ENCODE results near the gene MTCL1.
A peak's percentile ranks its signal among the peaks of the same experiment; 100 is the strongest.

Gene MTCL1

GRCh38 chr18:8808001-8808400 is 102.6 kb downstream of the MTCL1 start:
- no peaks in the 10 kb centered on the region for H3K79me2 ChIP-seq (ENCODE audit: insufficient read depth, low read length)
- TF ChIP-seq CTCF (conservative IDR thresholded peaks at IDR 0.05; ENCODE audit: low read length): no peak
- TF ChIP-seq EZH2phosphoT487 (IDR thresholded peaks at IDR 0.05; ENCODE audit: borderline replicate concordance): no peak
- no peaks in the 10 kb centered on the region for H3K27me3 ChIP-seq (ENCODE audit: insufficient read depth, low read length, poor library complexity, severe bottlenecking)
- H3K4me1 ChIP-seq (ENCODE audit: insufficient read depth, low read length, poor library complexity, severe bottlenecking): peaks cover 18% of the 10 kb centered on the region
- no peaks in the 10 kb centered on the region for H3F3A ChIP-seq (ENCODE audit: low read depth)
- H4K20me1 ChIP-seq (ENCODE audit: insufficient read depth, low read length, poor library complexity, severe bottlenecking): no peaks in the 10 kb centered on the region
- no peak overlapping the region for H3K4me3 ChIP-seq (ENCODE audit: low read length, poor library complexity, severe bottlenecking)
- no peaks in the 10 kb centered on the region for H3K9me2 ChIP-seq (replicated peaks; ENCODE audit: low read depth, low read length)
- H3K9ac ChIP-seq (ENCODE audit: low read depth, low read length, poor library complexity, severe bottlenecking): no peak overlapping the region
- no peak overlapping the region for H2AFZ ChIP-seq (ENCODE audit: low read length)
- H3K9me3 ChIP-seq (ENCODE audit: insufficient read depth, low read depth, low read length): no peaks in the 10 kb centered on the region
- H3K4me2 ChIP-seq (ENCODE audit: low read depth, low read length, poor library complexity, severe bottlenecking): peak overlapping the region; percentile 55
- H3K36me3 ChIP-seq (ENCODE audit: insufficient read depth, low read length): no peaks in the 10 kb centered on the region

GRCh38 chr18:8809514-8809913 is 104.2 kb downstream of the MTCL1 start:
- Histone ChIP-seq H3F3A (ENCODE audit: low read depth) (no peaks in the 10 kb centered on the region), H3K9me2 (replicated peaks; ENCODE audit: low read depth, low read length) (no peaks in the 10 kb centered on the region), H3K27me3 (ENCODE audit: insufficient read depth, low read length, poor library complexity, severe bottlenecking) (no peaks in the 10 kb centered on the region), H2AFZ (ENCODE audit: low read length) (no peak overlapping the region), H3K36me3 (ENCODE audit: insufficient read depth, low read length) (peaks cover 3% of the 10 kb centered on the region; the same call in 1 of the 2 replicates), H3K4me2 (ENCODE audit: low read depth, low read length, poor library complexity, severe bottlenecking) (no peak overlapping the region), H4K20me1 (ENCODE audit: insufficient read depth, low read length, poor library complexity, severe bottlenecking) (no peaks in the 10 kb centered on the region), H3K9ac (ENCODE audit: low read depth, low read length, poor library complexity, severe bottlenecking) (no peak overlapping the region), H3K4me1 (ENCODE audit: insufficient read depth, low read length, poor library complexity, severe bottlenecking) (peaks cover 18% of the 10 kb centered on the region), H3K9me3 (ENCODE audit: insufficient read depth, low read depth, low read length) (no peaks in the 10 kb centered on the region), H3K79me2 (ENCODE audit: insufficient read depth, low read length) (no peaks in the 10 kb centered on the region), H3K4me3 (ENCODE audit: low read length, poor library complexity, severe bottlenecking) (no peak overlapping the region)
- TF ChIP-seq EZH2phosphoT487 (IDR thresholded peaks at IDR 0.05; ENCODE audit: borderline replicate concordance): no peak
- no peak for TF ChIP-seq CTCF (conservative IDR thresholded peaks at IDR 0.05; ENCODE audit: low read length)

- no peak for TF ChIP-seq EZH2phosphoT487 (IDR thresholded peaks at IDR 0.05; ENCODE audit: borderline replicate concordance)
- no peak for TF ChIP-seq CTCF (conservative IDR thresholded peaks at IDR 0.05; ENCODE audit: low read length)
- Histone ChIP-seq H3K79me2 (ENCODE audit: insufficient read depth, low read length) (no peaks in the 10 kb centered on the region), H3K9ac (ENCODE audit: low read depth, low read length, poor library complexity, severe bottlenecking) (no peak overlapping the region), H3K36me3 (ENCODE audit: insufficient read depth, low read length) (peaks cover 3% of the 10 kb centered on the region; the same call in 1 of the 2 replicates), H3K27me3 (ENCODE audit: insufficient read depth, low read length, poor library complexity, severe bottlenecking) (no peaks in the 10 kb centered on the region), H3K4me1 (ENCODE audit: insufficient read depth, low read length, poor library complexity, severe bottlenecking) (peaks cover 18% of the 10 kb centered on the region), H2AFZ (ENCODE audit: low read length) (no peak overlapping the region), H3K4me2 (ENCODE audit: low read depth, low read length, poor library complexity, severe bottlenecking) (no peak overlapping the region), H3K9me2 (replicated peaks; ENCODE audit: low read depth, low read length) (no peaks in the 10 kb centered on the region), H3F3A (ENCODE audit: low read depth) (no peaks in the 10 kb centered on the region), H3K4me3 (ENCODE audit: low read length, poor library complexity, severe bottlenecking) (no peak overlapping the region), H4K20me1 (ENCODE audit: insufficient read depth, low read length, poor library complexity, severe bottlenecking) (no peaks in the 10 kb centered on the region), H3K9me3 (ENCODE audit: insufficient read depth, low read depth, low read length) (no peaks in the 10 kb centered on the region)
Observed at GRCh38 chr18:8810157-8810556, 104.8 kb downstream of the MTCL1 start.

Measured in Loucy (cell line).